Keratinocyte (primary cell): ENCODE results near the gene ATP7B. TPM values are rescaled to one million over a fixed set of nuclear protein-coding genes. Genes with fewer than 3 reads are reported as not detected.

Experiments used
- DNase-seq: peaks from one replicate; pipeline ENCODE4 v3.0.0-alpha.2; 2011; ENCODE audit warnings: low read depth, missing footprints, low spot score
- FAIRE-seq: peaks from 2 replicates; lab custom pipeline; 2011; peaks lifted over from hg19 to GRCh38; lab: Jason Lieb, UNC
- H2AFZ ChIP-seq: 2 replicates; pipeline ENCODE4 v1.6.0; 2012; ENCODE audit warnings: low read length, control low read depth, inconsistent platforms; ENCODE audit not compliant: control insufficient read depth
- H3K27ac ChIP-seq: 2 replicates; pipeline ENCODE4 v1.5.1; 2011; ENCODE audit warnings: low read length; ENCODE audit not compliant: control insufficient read depth, insufficient read depth
- H3K27me3 ChIP-seq: 3 replicates; pipeline ENCODE4 v1.6.0; 2011; ENCODE audit warnings: low read length; ENCODE audit not compliant: control insufficient read depth, insufficient read depth; ENCODE audit errors: extremely low read depth
- H3K36me3 ChIP-seq, 2 experiments: 2 replicates in 1 of 2; 3 replicates in 1 of 2; pipeline ENCODE4 v1.5.1; 2011; ENCODE audit warnings: low read length in 2 of 2, mild to moderate bottlenecking in 1 of 2; ENCODE audit not compliant: control insufficient read depth in 2 of 2, insufficient read depth in 2 of 2; ENCODE audit errors: extremely low read depth in 1 of 2
- H3K4me1 ChIP-seq: 3 replicates; pipeline ENCODE4 v1.5.1; 2011; ENCODE audit warnings: low read length; ENCODE audit not compliant: control insufficient read depth, insufficient read depth; ENCODE audit errors: extremely low read depth
- H3K4me2 ChIP-seq: 3 replicates; pipeline ENCODE4 v1.6.0; 2011; ENCODE audit warnings: low read depth, low read length; ENCODE audit not compliant: control insufficient read depth, insufficient read depth; ENCODE audit errors: extremely low read depth
- H3K4me3 ChIP-seq, 3 experiments: fragments of 200-600 bp in 1 of 3; sonication (generic) in 1 of 3; 2 replicates in 2 of 3; 3 replicates in 1 of 3; pipeline ENCODE4 v1.5.1; 2011 to 2016; ENCODE audit warnings: low read length in 3 of 3, mild to moderate bottlenecking in 3 of 3, control low read depth in 2 of 3, inconsistent platforms in 1 of 3, low read depth in 1 of 3, mixed read lengths in 1 of 3, mixed run types in 1 of 3, moderate library complexity in 1 of 3; ENCODE audit not compliant: control insufficient read depth in 2 of 3, insufficient read depth in 2 of 3; ENCODE audit errors: extremely low read depth in 1 of 3
- H3K79me2 ChIP-seq: 2 replicates; pipeline ENCODE4 v1.6.0; 2012; ENCODE audit warnings: low read length; ENCODE audit not compliant: control insufficient read depth, insufficient read depth
- H3K9ac ChIP-seq: 3 replicates; pipeline ENCODE4 v1.6.0; 2011; ENCODE audit warnings: low read length; ENCODE audit not compliant: control insufficient read depth, insufficient read depth; ENCODE audit errors: extremely low read depth
- H3K9me1 ChIP-seq: 3 replicates; pipeline ENCODE4 v1.6.0; 2011; ENCODE audit warnings: low read length; ENCODE audit not compliant: control insufficient read depth, insufficient read depth; ENCODE audit errors: extremely low read depth
- H3K9me3 ChIP-seq: 2 replicates; pipeline ENCODE4 v1.5.1; 2012; ENCODE audit warnings: low read depth, low read length; ENCODE audit not compliant: control insufficient read depth
- H4K20me1 ChIP-seq: 3 replicates; pipeline ENCODE4 v1.6.0; 2011; ENCODE audit warnings: low read length; ENCODE audit not compliant: control insufficient read depth, insufficient read depth; ENCODE audit errors: extremely low read depth
- CTCF ChIP-seq, 3 experiments: IDR thresholded peaks in 1 of 3; conservative IDR thresholded peaks in 1 of 3; optimal IDR thresholded peaks in 1 of 3; 2 replicates in 2 of 3; 3 replicates in 1 of 3; pipeline versions ENCODE3 to v1.5.1; 2011; ENCODE audit warnings: low read length in 3 of 3, mild to moderate bottlenecking in 3 of 3, moderate library complexity in 2 of 3, control low read depth in 1 of 3, inconsistent platforms in 1 of 3; ENCODE audit not compliant: insufficient read depth in 2 of 3; ENCODE audit errors: extremely low read depth in 1 of 3
- EZH2 ChIP-seq: IDR thresholded peaks from one replicate; pipeline ENCODE4 v1.6.1; 2012; ENCODE audit warnings: inconsistent platforms, mild to moderate bottlenecking, low read length, moderate library complexity
- dilution Hi-C: fragments of 300-500 bp; cut with MboI; formaldehyde crosslinking; loops from one replicate; pipeline ENCODE4 v1.7.0; 2020; ENCODE audit warnings: low sequenced_read_pairs; ENCODE audit not compliant: extremely low pct_ligation_motif_present
- polyA plus RNA-seq, 5 experiments: library from polyadenylated mRNA; depleted of rRNA in 3 of 5; stranded (reverse) in 3 of 5; stranded (forward) in 1 of 5; unstranded in 1 of 5; fragments of >200 nt; gene quantifications; 1 replicate in 1 of 5; 2 replicates in 3 of 5; 3 replicates in 1 of 5; pipeline versions ENCODE4 v1.2.1 to v1.2.3, GENCODE V29; 2011 to 2012; ENCODE audit warnings: missing spikeins in 2 of 5, low read depth in 1 of 5, low replicate concordance in 1 of 5

ATP7B gene
- polyA plus RNA-seq, 1 donor (not counting 4 experiments of a cell fraction or from before 2014, with no cell fraction given): 5.2 TPM

DNA sequence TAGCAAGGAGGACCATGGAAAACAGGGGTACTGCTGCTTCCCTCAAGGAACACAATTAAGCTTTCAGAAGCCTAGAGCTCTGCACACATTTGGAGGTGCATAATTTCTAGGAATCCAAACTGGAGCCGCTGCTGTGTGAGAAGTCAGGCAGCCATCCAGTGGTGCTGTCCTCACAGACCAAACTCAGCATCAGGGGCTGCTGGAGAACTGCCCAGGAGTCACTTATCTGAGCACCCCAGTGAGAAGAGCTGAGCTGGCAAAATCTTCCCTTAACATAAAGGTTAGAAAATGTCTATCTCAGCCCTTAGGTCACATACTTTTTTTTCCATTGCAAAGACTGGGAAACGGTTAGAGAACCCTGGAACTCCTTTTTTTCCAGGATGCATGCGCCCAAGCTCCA is 72.8 kb downstream of the ATP7B start:
- no peak for DNase-seq
- Histone ChIP-seq H3K36me3 (peaks cover 0 to 2% of the 10 kb centered on the region in 2 experiments), H4K20me1 (no peaks in the 10 kb centered on the region), H3K4me3 (no peak overlapping the region), H3K79me2 (no peaks in the 10 kb centered on the region), H2AFZ (no peak overlapping the region), H3K4me1 (no peaks in the 10 kb centered on the region), H3K27me3 (no peaks in the 10 kb centered on the region), H3K9me1 (no peaks in the 10 kb centered on the region), H3K27ac (no peak overlapping the region), H3K4me2 (no peak overlapping the region), H3K9ac (no peak overlapping the region), H3K9me3 (no peaks in the 10 kb centered on the region)
- no peak for TF ChIP-seq CTCF (optimal IDR thresholded peaks at IDR 0.05 in 1 of 3, IDR thresholded peaks at IDR 0.05 in 1 of 3, conservative IDR thresholded peaks at IDR 0.05 in 1 of 3; ENCODE audit: extremely low read depth in 1 of 3, insufficient read depth in 2 of 3, low read length in 3 of 3)
- TF ChIP-seq EZH2: no peak
- dilution Hi-C loops: no loop called here
- no peak for FAIRE-seq

GRCh38 chr13:51937320-51938290 is 73.6 kb downstream of the ATP7B start:
- FAIRE-seq: no peak
- no peaks in the 10 kb centered on the region for H3K9me1 ChIP-seq

More at GRCh38 chr13:51937320-51938290, 73.6 kb downstream of the ATP7B start:
- TF ChIP-seq EZH2 (no peak), CTCF (optimal IDR thresholded peaks at IDR 0.05 in 1 of 3, IDR thresholded peaks at IDR 0.05 in 1 of 3, conservative IDR thresholded peaks at IDR 0.05 in 1 of 3; ENCODE audit: extremely low read depth in 1 of 3, insufficient read depth in 2 of 3, low read length in 3 of 3) (no peak)
- DNase-seq: no peak
- no peak overlapping the region for H3K4me2 ChIP-seq
- H3K36me3 ChIP-seq: peaks cover 0 to 2% of the 10 kb centered on the region in 2 experiments
- H3K27ac ChIP-seq: no peak overlapping the region
- dilution Hi-C loops: no loop called here
- H3K9ac ChIP-seq: no peak overlapping the region
- no peaks in the 10 kb centered on the region for H3K9me3 ChIP-seq
- H4K20me1 ChIP-seq: no peaks in the 10 kb centered on the region
- H2AFZ ChIP-seq: no peak overlapping the region
- no peaks in the 10 kb centered on the region for H3K79me2 ChIP-seq
- no peaks in the 10 kb centered on the region for H3K4me1 ChIP-seq
- no peak overlapping the region for H3K4me3 ChIP-seq
- no peaks in the 10 kb centered on the region for H3K27me3 ChIP-seq
